SK-N-MC (cell line): Measurements from ENCODE around the gene PGM1.

ENCODE experiments used
- DNase-seq: peaks from one replicate; pipeline ENCODE4 v3.0.0-alpha.2; 2011; ENCODE audit warnings: low read depth, low spot score
- H3K27ac ChIP-seq: fragments of 200-600 bp; sonication (generic); 2 replicates; pipeline ENCODE4 v1.5.1; 2016; ENCODE audit warnings: mixed run types
- H3K36me3 ChIP-seq: fragments of 200-600 bp; sonication (generic); 2 replicates; pipeline ENCODE4 v1.6.1; 2017; ENCODE audit warnings: antibody characterized with exemption, low read length, mixed read lengths; ENCODE audit not compliant: insufficient read depth
- H3K4me3 ChIP-seq: fragments of 200-600 bp; sonication (generic); 2 replicates; pipeline ENCODE4 v1.5.1; 2016
- H3K9ac ChIP-seq: fragments of 200-600 bp; sonication (generic); 2 replicates; pipeline ENCODE4 v1.8.0; 2017; ENCODE audit warnings: mixed run types, mixed read lengths; ENCODE audit not compliant: insufficient read length
- H3K9me3 ChIP-seq: fragments of 200-600 bp; sonication (generic); 2 replicates; pipeline ENCODE4 v1.6.1; 2017; ENCODE audit warnings: low read depth, mild to moderate bottlenecking, antibody characterized with exemption, low read length, moderate library complexity, mixed read lengths
- EZH2 ChIP-seq: fragments of 200-600 bp; sonication (generic); IDR thresholded peaks from one replicate; pipeline ENCODE4 v1.6.1; 2017; ENCODE audit warnings: antibody characterized with exemption
- FOXP2 ChIP-seq: optimal IDR thresholded peaks from 2 replicates; pipeline ENCODE3; 2011; ENCODE audit warnings: mild to moderate bottlenecking, moderate library complexity; ENCODE audit not compliant: insufficient read depth; ENCODE audit errors: extremely low read length, control extremely low read depth
- POLR2AphosphoS5 ChIP-seq: IDR thresholded peaks from 2 replicates; pipeline ENCODE4 v1.6.1; 2012; ENCODE audit warnings: mild to moderate bottlenecking, low read depth, low read length, borderline replicate concordance

The PGM1 gene

GRCh38 chr1:63683759-63684158, 90.5 kb downstream of the PGM1 start:
- Histone ChIP-seq H3K9ac (no peak overlapping the region), H3K9me3 (peaks cover 3% of the 10 kb centered on the region; the same call in 1 of the 2 replicates), H3K36me3 (no peaks in the 10 kb centered on the region), H3K4me3 (no peak overlapping the region), H3K27ac (no peak overlapping the region)
- DNase-seq: no peak
- TF ChIP-seq EZH2: no peak
- TF ChIP-seq POLR2AphosphoS5: no peak
- no peak for TF ChIP-seq FOXP2

GRCh38 chr1:63686696-63687095, 93.5 kb downstream of the PGM1 start:
- Histone ChIP-seq H3K27ac (no peak overlapping the region), H3K4me3 (no peak overlapping the region), H3K9ac (no peak overlapping the region), H3K36me3 (no peaks in the 10 kb centered on the region), H3K9me3 (no peaks in the 10 kb centered on the region)
- no peak for TF ChIP-seq POLR2AphosphoS5
- no peak for TF ChIP-seq FOXP2
- TF ChIP-seq EZH2: no peak
- DNase-seq: no peak

GRCh38 chr1:63688302-63688890, 95.2 kb downstream of the PGM1 start:
- Histone ChIP-seq H3K36me3 (no peaks in the 10 kb centered on the region), H3K9ac (no peak overlapping the region), H3K4me3 (no peak overlapping the region), H3K9me3 (no peaks in the 10 kb centered on the region), H3K27ac (no peak overlapping the region)
- TF ChIP-seq EZH2 (no peak), FOXP2 (no peak), POLR2AphosphoS5 (no peak)
- DNase-seq: no peak

- TF ChIP-seq FOXP2 (no peak), EZH2 (no peak), POLR2AphosphoS5 (no peak)
- Histone ChIP-seq H3K36me3 (no peaks in the 10 kb centered on the region), H3K9me3 (no peaks in the 10 kb centered on the region), H3K27ac (peak overlapping the region; percentile 95), H3K9ac (peak overlapping the region; percentile 73), H3K4me3 (peak overlapping the region; percentile 57)
- no peak for DNase-seq
These were observed 97.9 kb downstream of the PGM1 start for GRCh38 chr1:63690966-63691700.

GRCh38 chr1:63691701-63692425, 98.7 kb downstream of the PGM1 start:
- H3K36me3 ChIP-seq: no peaks in the 10 kb centered on the region
- peak overlapping the region; percentile 57 for H3K4me3 ChIP-seq
- TF ChIP-seq EZH2 (no peak), POLR2AphosphoS5 (no peak; the same call in 1 of the 2 replicates), FOXP2 (no peak)
- H3K27ac ChIP-seq: peak overlapping the region; percentile 95
- DNase-seq: peak; percentile 92
- no peaks in the 10 kb centered on the region for H3K9me3 ChIP-seq
- peak overlapping the region; percentile 73 for H3K9ac ChIP-seq

GRCh38 chr1:63693944-63694571, 100.8 kb downstream of the PGM1 start:
- TF ChIP-seq POLR2AphosphoS5 (no peak), FOXP2 (no peak), EZH2 (no peak)
- Histone ChIP-seq H3K36me3 (no peaks in the 10 kb centered on the region), H3K9ac (no peak overlapping the region), H3K27ac (peak overlapping the region; percentile 22), H3K9me3 (no peaks in the 10 kb centered on the region), H3K4me3 (no peak overlapping the region)
- DNase-seq: no peak

GRCh38 chr1:63698001-63698838, 105.0 kb downstream of the PGM1 start:
- H3K9ac ChIP-seq: no peak overlapping the region
- H3K36me3 ChIP-seq: no peaks in the 10 kb centered on the region
- TF ChIP-seq POLR2AphosphoS5 (no peak), EZH2 (no peak), FOXP2 (no peak)
- no peak overlapping the region for H3K4me3 ChIP-seq
- H3K27ac ChIP-seq: no peak overlapping the region
- no peaks in the 10 kb centered on the region for H3K9me3 ChIP-seq
- no peak for DNase-seq

- Histone ChIP-seq H3K27ac (no peak overlapping the region), H3K9ac (no peak overlapping the region), H3K4me3 (no peak overlapping the region), H3K9me3 (no peaks in the 10 kb centered on the region), H3K36me3 (no peaks in the 10 kb centered on the region)
- DNase-seq: no peak
- no peak for TF ChIP-seq EZH2
- no peak for TF ChIP-seq FOXP2
- no peak for TF ChIP-seq POLR2AphosphoS5
These were observed 108.0 kb downstream of the PGM1 start for GRCh38 chr1:63701187-63701586.
